Type B pancreatic cell (in vitro differentiated cells): ENCODE results near the gene FADS1. TPM values are rescaled to one million over a fixed set of nuclear protein-coding genes. Genes with fewer than 3 reads are reported as not detected.

ENCODE experiments used
- DNase-seq: peaks from one replicate; pipeline ENCODE4 v3.0.0; 2021; ENCODE audit warnings: mixed read lengths; ENCODE audit not compliant: unreplicated experiment; ENCODE audit errors: extremely low spot score
- H3K27ac Mint-ChIP-seq: 2 replicates; pipeline ENCODE4 v1.8.0; 2021; ENCODE audit warnings: mild to moderate bottlenecking, mixed read lengths
- H3K27me3 Mint-ChIP-seq: 2 replicates; pipeline ENCODE4 v1.8.0; 2021; ENCODE audit warnings: mixed read lengths
- H3K36me3 Mint-ChIP-seq: 2 replicates; pipeline ENCODE4 v1.8.0; 2021; ENCODE audit warnings: mixed read lengths
- H3K4me1 Mint-ChIP-seq: one replicate; pipeline ENCODE4 v1.8.0; 2021; ENCODE audit warnings: mixed read lengths; ENCODE audit not compliant: unreplicated experiment
- H3K4me3 Mint-ChIP-seq: 2 replicates; pipeline ENCODE4 v1.8.0; 2021; ENCODE audit warnings: mild to moderate bottlenecking, mixed read lengths
- H3K9me3 Mint-ChIP-seq: 2 replicates; pipeline ENCODE4 v1.8.0; 2021; ENCODE audit warnings: mixed read lengths
- total RNA-seq: library from RNA; stranded (reverse); gene quantifications from 2 replicates; pipeline ENCODE4 v1.2.1, GENCODE V29; 2021; ENCODE audit warnings: low replicate concordance
- TF ChIP-seq, protein P1 (sequence below): fragments of 200-600 bp; sonication (generic); conservative IDR thresholded peaks from 2 replicates; pipeline ENCODE4 v1.5.0; 2021; ENCODE audit warnings: antibody characterized with exemption, mild to moderate bottlenecking

FADS1 gene
- total RNA-seq, 1 donor from 2014 or later, result 90.0 TPM

DNA sequence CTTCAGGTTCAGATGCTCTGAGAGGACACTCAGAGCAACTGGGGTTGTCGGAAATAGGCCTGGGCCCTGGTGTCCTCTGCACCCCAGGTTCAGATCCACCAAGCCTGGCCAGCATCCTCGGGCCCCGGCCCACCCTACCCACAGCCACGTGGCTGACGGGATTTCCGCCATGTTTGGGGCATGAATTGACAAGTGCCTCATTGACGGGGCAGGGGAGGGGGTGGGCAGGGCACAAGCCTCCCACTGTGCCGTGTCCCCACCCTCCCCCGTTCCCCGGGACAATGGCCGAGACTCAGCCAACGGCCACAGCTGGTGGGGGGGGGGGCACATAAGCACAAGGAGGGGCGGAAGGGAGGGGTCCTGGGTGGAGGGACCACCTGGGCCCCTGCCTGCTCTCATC lies 55.9 kb downstream of the FADS1 start:
- no peak for DNase-seq
- H3K36me3 Mint-ChIP-seq, result no peaks in the 10 kb centered on the region
- no peak overlapping the region for H3K4me3 Mint-ChIP-seq
- TF ChIP-seq, protein P1, sequence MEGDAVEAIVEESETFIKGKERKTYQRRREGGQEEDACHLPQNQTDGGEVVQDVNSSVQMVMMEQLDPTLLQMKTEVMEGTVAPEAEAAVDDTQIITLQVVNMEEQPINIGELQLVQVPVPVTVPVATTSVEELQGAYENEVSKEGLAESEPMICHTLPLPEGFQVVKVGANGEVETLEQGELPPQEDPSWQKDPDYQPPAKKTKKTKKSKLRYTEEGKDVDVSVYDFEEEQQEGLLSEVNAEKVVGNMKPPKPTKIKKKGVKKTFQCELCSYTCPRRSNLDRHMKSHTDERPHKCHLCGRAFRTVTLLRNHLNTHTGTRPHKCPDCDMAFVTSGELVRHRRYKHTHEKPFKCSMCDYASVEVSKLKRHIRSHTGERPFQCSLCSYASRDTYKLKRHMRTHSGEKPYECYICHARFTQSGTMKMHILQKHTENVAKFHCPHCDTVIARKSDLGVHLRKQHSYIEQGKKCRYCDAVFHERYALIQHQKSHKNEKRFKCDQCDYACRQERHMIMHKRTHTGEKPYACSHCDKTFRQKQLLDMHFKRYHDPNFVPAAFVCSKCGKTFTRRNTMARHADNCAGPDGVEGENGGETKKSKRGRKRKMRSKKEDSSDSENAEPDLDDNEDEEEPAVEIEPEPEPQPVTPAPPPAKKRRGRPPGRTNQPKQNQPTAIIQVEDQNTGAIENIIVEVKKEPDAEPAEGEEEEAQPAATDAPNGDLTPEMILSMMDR, result no peak
- no peaks in the 10 kb centered on the region for H3K27me3 Mint-ChIP-seq
- no peaks in the 10 kb centered on the region for H3K9me3 Mint-ChIP-seq
- no peak overlapping the region for H3K27ac Mint-ChIP-seq
- peaks cover 35% of the 10 kb centered on the region for H3K4me1 Mint-ChIP-seq

DNA sequence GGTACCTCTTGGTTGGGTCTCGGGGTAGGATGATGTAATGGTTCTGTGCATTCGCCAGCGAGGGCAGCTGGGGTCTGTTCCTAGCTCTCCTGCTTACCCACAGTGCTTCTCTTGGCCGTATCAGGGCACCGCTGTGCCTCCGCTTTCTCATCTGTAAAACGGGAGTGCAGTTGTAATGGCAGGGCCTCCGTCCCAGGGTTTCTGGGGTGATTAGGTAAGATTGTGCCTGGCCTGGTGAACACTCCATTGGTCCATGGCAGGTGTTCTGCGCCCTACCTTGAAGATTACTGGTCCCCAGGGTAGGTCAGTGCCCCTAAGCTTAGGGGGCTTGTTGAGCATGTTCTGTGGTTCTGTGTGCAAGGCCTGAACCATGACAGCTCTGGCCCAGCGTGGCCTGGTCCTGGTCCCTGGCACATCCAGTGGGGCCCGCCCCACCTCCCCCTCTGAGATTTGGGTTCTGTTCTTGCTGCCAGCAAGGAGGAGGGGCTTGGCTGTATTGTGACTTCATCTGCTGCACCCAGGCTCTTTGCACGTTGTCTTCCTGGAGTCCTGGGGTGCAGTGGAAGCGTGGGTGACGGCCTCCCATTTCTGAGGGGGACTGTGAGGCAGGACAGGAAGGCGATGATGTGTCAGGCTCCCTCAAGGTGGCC lies 59.5 kb downstream of the FADS1 start:
- no peaks in the 10 kb centered on the region for H3K36me3 Mint-ChIP-seq
- H3K4me3 Mint-ChIP-seq, result peak overlapping the region; percentile 59
- H3K9me3 Mint-ChIP-seq, result no peaks in the 10 kb centered on the region
- peaks cover 27% of the 10 kb centered on the region for H3K4me1 Mint-ChIP-seq
- no peak for DNase-seq
- H3K27me3 Mint-ChIP-seq, result peaks cover 8% of the 10 kb centered on the region
- TF ChIP-seq, protein P1, result no peak
- peak overlapping the region; percentile 89 for H3K27ac Mint-ChIP-seq

GRCh38 chr11:61756452-61757212 lies 60.2 kb downstream of the FADS1 start:
- Mint-ChIP-seq H3K4me3 (peak overlapping the region; percentile 59), H3K4me1 (peaks cover 21% of the 10 kb centered on the region), H3K36me3 (no peaks in the 10 kb centered on the region), H3K27me3 (peaks cover 12% of the 10 kb centered on the region), H3K27ac (peak overlapping the region; percentile 89), H3K9me3 (no peaks in the 10 kb centered on the region)
- TF ChIP-seq, protein P1, result no peak
- DNase-seq, result no peak

- peak overlapping the region; percentile 89 for H3K27ac Mint-ChIP-seq
- peaks cover 19% of the 10 kb centered on the region for H3K4me1 Mint-ChIP-seq
- DNase-seq, result no peak
- peaks cover 14% of the 10 kb centered on the region for H3K27me3 Mint-ChIP-seq
- TF ChIP-seq, protein P1, result no peak
- H3K4me3 Mint-ChIP-seq, result peak overlapping the region; percentile 59
- no peaks in the 10 kb centered on the region for H3K9me3 Mint-ChIP-seq
- no peaks in the 10 kb centered on the region for H3K36me3 Mint-ChIP-seq
These were observed 60.7 kb downstream of the FADS1 start for GRCh38 chr11:61756147-61756451.

GRCh38 chr11:61754534-61755482 lies 62.0 kb downstream of the FADS1 start:
- TF ChIP-seq, protein P1, result no peak
- Mint-ChIP-seq H3K27me3 (peaks cover 18% of the 10 kb centered on the region), H3K27ac (peak overlapping the region; percentile 41), H3K9me3 (no peaks in the 10 kb centered on the region), H3K36me3 (no peaks in the 10 kb centered on the region), H3K4me3 (peak overlapping the region; percentile 88), H3K4me1 (peaks cover 19% of the 10 kb centered on the region)
- DNase-seq, result no peak
